Loucy (cell line): Measurements from ENCODE around the gene PIK3CD.
A peak's percentile ranks its signal among the peaks of the same experiment; 100 is the strongest.

Experiments used
- H2AFZ ChIP-seq: fragments of 200-600 bp; sonication (generic); 2 replicates; pipeline ENCODE4 v1.6.0; 2016; ENCODE audit warnings: antibody characterized with exemption, mild to moderate bottlenecking, low read length, moderate library complexity
- H3F3A ChIP-seq: fragments of 200-600 bp; 2 replicates; pipeline ENCODE4 v1.6.0; 2016; ENCODE audit warnings: antibody characterized with exemption, low read depth, mild to moderate bottlenecking
- H3K27me3 ChIP-seq: fragments of 200-600 bp; sonication (generic); 2 replicates; pipeline ENCODE4 v1.6.1; 2014; ENCODE audit warnings: low read length, mild to moderate bottlenecking; ENCODE audit not compliant: insufficient read depth, poor library complexity, severe bottlenecking
- H3K36me3 ChIP-seq: fragments of 200-600 bp; sonication (generic); 2 replicates; pipeline ENCODE4 v1.6.1; 2016; ENCODE audit warnings: low read length; ENCODE audit not compliant: insufficient read depth
- H3K4me1 ChIP-seq: fragments of 200-600 bp; sonication (generic); 2 replicates; pipeline ENCODE4 v1.5.1; 2014; ENCODE audit warnings: low read length, mild to moderate bottlenecking; ENCODE audit not compliant: insufficient read depth, poor library complexity, severe bottlenecking
- H3K4me2 ChIP-seq: fragments of 200-600 bp; sonication (generic); 2 replicates; pipeline ENCODE4 v1.6.0; 2014; ENCODE audit warnings: antibody characterized with exemption, low read length, low read depth, mild to moderate bottlenecking; ENCODE audit not compliant: poor library complexity, severe bottlenecking
- H3K4me3 ChIP-seq: fragments of 200-600 bp; sonication (generic); 2 replicates; pipeline ENCODE4 v1.5.1; 2014; ENCODE audit warnings: low read length, mild to moderate bottlenecking, mixed read lengths; ENCODE audit not compliant: poor library complexity, severe bottlenecking
- H3K79me2 ChIP-seq: fragments of 200-600 bp; sonication (generic); 2 replicates; pipeline ENCODE4 v1.6.1; 2014; ENCODE audit warnings: low read length; ENCODE audit not compliant: insufficient read depth
- H3K9ac ChIP-seq: fragments of 200-600 bp; sonication (generic); 2 replicates; pipeline ENCODE4 v1.6.0; 2014; ENCODE audit warnings: mild to moderate bottlenecking, low read depth, low read length, moderate library complexity; ENCODE audit not compliant: poor library complexity, severe bottlenecking
- H3K9me2 ChIP-seq: fragments of 200-600 bp; sonication (generic); replicated peaks from 2 replicates; pipeline ENCODE4 v1.6.1; 2016; ENCODE audit warnings: low read depth, low read length, mixed read lengths
- H3K9me3 ChIP-seq: fragments of 200-600 bp; sonication (generic); 2 replicates; pipeline ENCODE4 v1.6.1; 2014; ENCODE audit warnings: mild to moderate bottlenecking, antibody characterized with exemption, low read length, low read depth; ENCODE audit not compliant: insufficient read depth
- H4K20me1 ChIP-seq: fragments of 200-600 bp; sonication (generic); 2 replicates; pipeline ENCODE4 v1.6.0; 2014; ENCODE audit warnings: antibody characterized with exemption, low read length, mild to moderate bottlenecking; ENCODE audit not compliant: insufficient read depth, poor library complexity, severe bottlenecking
- CTCF ChIP-seq: fragments of 200-600 bp; sonication (generic); conservative IDR thresholded peaks from 2 replicates; pipeline ENCODE4 v1.5.1; 2014; ENCODE audit warnings: mild to moderate bottlenecking, antibody characterized with exemption, low read length
- EZH2phosphoT487 ChIP-seq: fragments of 200-600 bp; IDR thresholded peaks from 2 replicates; pipeline ENCODE4 v1.6.1; 2018; ENCODE audit warnings: antibody characterized with exemption, mild to moderate bottlenecking, moderate library complexity, borderline replicate concordance

PIK3CD gene

GRCh38 chr1:9687874-9688582 is 36.5 kb downstream of the PIK3CD start:
- H3F3A ChIP-seq, result peaks cover 6% of the 10 kb centered on the region; the same call in 1 of the 2 replicates
- no peak overlapping the region for H3K9ac ChIP-seq
- H3K9me2 ChIP-seq, result no peaks in the 10 kb centered on the region
- H3K27me3 ChIP-seq, result peaks cover 8% of the 10 kb centered on the region
- H3K4me1 ChIP-seq, result peaks cover 16% of the 10 kb centered on the region
- H4K20me1 ChIP-seq, result no peaks in the 10 kb centered on the region
- H3K4me2 ChIP-seq, result peak overlapping the region; percentile 93
- no peak for TF ChIP-seq CTCF
- TF ChIP-seq EZH2phosphoT487, result no peak
- H3K9me3 ChIP-seq, result no peaks in the 10 kb centered on the region
- peak overlapping the region; percentile 84 for H2AFZ ChIP-seq
- no peaks in the 10 kb centered on the region for H3K79me2 ChIP-seq
- H3K36me3 ChIP-seq, result no peaks in the 10 kb centered on the region
- H3K4me3 ChIP-seq, result peak overlapping the region; percentile 74

GRCh38 chr1:9688599-9688998 is 37.1 kb downstream of the PIK3CD start:
- H3K79me2 ChIP-seq, result no peaks in the 10 kb centered on the region
- H2AFZ ChIP-seq, result peak overlapping the region; percentile 84
- H3K4me3 ChIP-seq, result peak overlapping the region; percentile 74
- no peaks in the 10 kb centered on the region for H4K20me1 ChIP-seq
- no peaks in the 10 kb centered on the region for H3K9me3 ChIP-seq
- peaks cover 8% of the 10 kb centered on the region for H3K27me3 ChIP-seq
- no peak overlapping the region for H3K9ac ChIP-seq
- H3K4me2 ChIP-seq, result peak overlapping the region; percentile 93
- peaks cover 16% of the 10 kb centered on the region for H3K4me1 ChIP-seq
- TF ChIP-seq EZH2phosphoT487 (no peak), CTCF (no peak)
- peaks cover 6% of the 10 kb centered on the region; the same call in 1 of the 2 replicates for H3F3A ChIP-seq
- H3K36me3 ChIP-seq, result no peaks in the 10 kb centered on the region
- H3K9me2 ChIP-seq, result no peaks in the 10 kb centered on the region

GRCh38 chr1:9689011-9689706 is 37.6 kb downstream of the PIK3CD start:
- H3K79me2 ChIP-seq, result no peaks in the 10 kb centered on the region
- H3F3A ChIP-seq, result peaks cover 6% of the 10 kb centered on the region; the same call in 1 of the 2 replicates
- no peaks in the 10 kb centered on the region for H3K9me2 ChIP-seq
- H3K9ac ChIP-seq, result no peak overlapping the region
- no peak for TF ChIP-seq CTCF
- H2AFZ ChIP-seq, result peak overlapping the region; percentile 83
- no peaks in the 10 kb centered on the region for H4K20me1 ChIP-seq
- H3K36me3 ChIP-seq, result no peaks in the 10 kb centered on the region
- peak overlapping the region; percentile 93 for H3K4me2 ChIP-seq
- peaks cover 16% of the 10 kb centered on the region for H3K4me1 ChIP-seq
- peaks cover 8% of the 10 kb centered on the region for H3K27me3 ChIP-seq
- H3K9me3 ChIP-seq, result no peaks in the 10 kb centered on the region
- H3K4me3 ChIP-seq, result peak overlapping the region; percentile 74
